Activated CD8-positive, alpha-beta memory T cell treated with anti-CD3 and anti-CD28 coated beads for 1 hour (primary cell): ENCODE data around the gene TBXA2R.
"Not testable (repeated sequence)": the region's sequence is repeated elsewhere in the genome, so short reads cannot be mapped to it uniquely, and the experiment has no call there.

Experiments used
- DNase-seq, 2 donors: peaks; one replicate each; pipeline ENCODE4 v3.0.0-alpha.2; 2020; ENCODE audit warnings: low read depth in 1 of 2; ENCODE audit errors: extremely low read depth in 1 of 2

Gene TBXA2R

DNA sequence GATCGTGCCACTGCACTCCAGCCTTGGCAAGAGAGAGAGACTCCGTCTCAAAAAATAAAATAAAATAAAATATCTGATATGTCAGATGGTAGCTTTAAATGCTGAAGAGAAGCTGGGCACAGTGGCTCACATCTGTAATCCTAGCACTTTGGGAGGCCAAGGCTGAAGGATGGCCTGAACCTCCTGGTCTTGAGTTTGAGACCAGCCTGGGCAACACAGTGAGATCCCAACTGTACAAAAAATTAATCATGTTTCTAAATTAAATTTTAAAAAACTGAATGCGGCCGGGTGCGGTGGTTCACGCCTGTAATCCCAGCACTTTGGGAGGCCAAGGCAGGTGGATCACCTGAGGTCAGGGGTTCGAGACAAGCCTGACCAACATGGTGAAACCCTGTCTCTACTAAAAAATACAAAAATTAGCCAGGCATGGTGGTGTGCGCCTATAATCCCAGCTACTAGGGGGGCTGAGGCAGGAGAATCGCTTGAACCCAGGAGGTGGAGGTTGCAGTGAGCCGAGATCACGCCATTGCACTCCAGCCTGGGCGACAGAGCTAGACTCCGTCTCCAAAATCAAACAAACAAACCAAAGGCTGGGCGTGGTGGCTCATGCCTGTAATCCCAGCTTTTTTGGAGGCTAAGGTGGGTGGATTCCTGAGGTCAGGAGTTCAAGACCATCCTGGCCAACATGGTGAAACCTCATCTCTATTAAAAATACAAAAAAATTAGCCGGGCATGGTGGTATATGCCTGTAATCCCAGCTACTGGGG lies 22.5 kb downstream of the TBXA2R start:
- DNase-seq, result not testable (repeated sequence)

DNA sequence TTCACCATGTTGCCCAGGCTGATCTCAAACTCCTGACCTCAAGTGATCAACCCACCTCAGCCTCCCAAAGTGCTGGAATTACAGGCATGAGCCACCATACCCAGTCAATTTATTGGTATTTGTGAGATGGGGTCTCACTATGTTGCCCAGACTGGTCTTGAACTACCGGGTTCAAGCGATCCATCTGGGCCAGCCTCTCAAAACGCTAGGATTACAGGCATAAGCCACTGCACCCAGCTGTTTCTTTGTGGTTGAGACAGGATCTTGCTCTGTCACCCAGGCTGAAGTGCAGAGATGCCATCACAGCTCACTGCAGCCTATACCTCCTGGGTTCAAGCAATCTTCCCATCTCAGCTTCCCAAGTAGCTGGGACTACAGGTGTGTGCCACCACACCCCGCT lies 24.9 kb downstream of the TBXA2R start:
- DNase-seq, result not testable (repeated sequence)

DNA sequence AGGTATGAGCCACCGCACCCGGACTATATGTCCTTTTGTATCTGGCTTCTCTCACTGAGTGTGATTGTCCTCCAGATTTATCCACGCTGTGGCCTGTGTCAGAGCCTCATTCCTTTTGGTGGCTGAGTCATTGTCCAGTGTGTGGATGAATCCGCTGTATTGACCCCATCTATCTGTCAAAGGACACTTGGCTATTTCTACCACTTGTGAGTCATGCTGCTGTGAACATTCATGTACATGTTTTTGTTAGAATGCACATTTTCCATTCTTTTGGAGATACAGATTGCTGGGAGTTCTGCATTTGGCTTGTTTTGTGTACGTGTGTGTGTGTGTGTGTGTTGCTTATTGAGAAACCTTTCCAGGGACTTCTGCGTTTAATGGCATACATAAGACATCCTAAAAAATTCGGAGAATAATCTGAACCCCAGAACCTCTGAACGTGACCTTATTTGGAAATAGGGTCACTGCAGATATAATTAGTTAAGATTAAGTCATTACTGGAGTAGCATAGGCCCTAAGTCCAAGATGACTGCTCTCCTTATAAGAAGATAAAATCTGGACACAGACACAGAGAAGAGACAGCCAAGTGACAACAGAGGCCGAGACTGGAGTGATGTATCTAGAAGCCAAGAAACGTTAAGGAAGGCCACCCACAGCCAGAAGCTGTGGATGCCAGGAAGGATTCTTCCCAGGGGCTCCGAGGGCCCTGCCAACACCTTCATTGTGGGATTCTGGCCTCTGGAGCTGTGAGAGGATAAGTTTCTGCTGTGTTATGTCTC lies 26.3 kb downstream of the TBXA2R start:
- DNase-seq, result no peak

DNA sequence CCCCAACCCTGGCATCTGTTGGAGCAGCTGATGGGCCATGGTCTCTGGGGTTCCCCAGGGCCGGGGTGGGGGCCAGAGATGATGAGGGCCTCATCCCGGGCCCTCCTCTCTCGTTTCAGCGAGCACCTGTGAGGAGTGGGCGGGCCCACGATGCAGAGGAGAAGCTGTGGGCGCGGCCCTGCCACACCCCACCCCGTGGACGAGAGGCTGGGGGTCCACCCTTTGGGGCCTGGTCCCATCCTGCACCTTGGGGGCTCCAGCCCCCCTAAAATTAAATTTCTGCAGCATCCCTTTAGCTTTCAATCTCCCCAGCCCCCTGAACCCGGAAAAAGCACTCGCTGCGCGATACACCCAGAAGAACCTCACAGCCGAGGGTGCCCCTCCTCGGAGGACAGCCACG lies 28.3 kb downstream of the TBXA2R start:
- no peak for DNase-seq

DNA sequence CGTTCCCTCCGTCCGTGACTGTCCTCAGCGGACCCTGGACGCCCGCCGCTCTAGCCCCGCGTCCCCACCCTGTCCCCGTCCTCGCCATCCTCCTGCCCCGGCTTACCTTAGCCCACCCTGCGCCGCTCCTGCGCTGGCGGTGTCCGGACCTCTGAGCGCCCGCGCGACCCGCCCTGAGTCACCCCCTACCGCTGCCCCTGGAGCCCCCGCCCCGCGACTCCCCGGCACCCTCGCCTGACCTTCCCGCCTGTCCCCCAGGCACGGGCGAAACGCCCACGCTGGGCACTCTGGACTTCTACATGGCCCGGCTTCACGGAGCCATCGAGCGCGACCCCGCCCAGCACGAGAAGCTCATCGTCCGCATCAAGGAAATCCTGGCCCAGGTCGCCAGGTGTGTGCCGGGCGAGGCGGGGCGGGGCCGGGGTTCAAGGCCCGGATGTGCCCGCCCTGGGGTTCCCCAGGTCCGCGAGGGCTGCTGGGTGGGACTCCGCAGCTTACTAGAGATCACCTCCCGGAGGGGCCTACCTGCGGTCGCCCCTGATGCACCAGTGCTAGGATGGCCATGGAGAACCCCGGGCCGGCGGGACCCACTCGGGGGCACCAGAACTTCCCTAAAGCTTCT lies 28.8 kb downstream of the TBXA2R start:
- DNase-seq, result no peak

- DNase-seq, result no peak
Observed at GRCh38 chr19:3576696-3577443, 29.8 kb downstream of the TBXA2R start.

DNA sequence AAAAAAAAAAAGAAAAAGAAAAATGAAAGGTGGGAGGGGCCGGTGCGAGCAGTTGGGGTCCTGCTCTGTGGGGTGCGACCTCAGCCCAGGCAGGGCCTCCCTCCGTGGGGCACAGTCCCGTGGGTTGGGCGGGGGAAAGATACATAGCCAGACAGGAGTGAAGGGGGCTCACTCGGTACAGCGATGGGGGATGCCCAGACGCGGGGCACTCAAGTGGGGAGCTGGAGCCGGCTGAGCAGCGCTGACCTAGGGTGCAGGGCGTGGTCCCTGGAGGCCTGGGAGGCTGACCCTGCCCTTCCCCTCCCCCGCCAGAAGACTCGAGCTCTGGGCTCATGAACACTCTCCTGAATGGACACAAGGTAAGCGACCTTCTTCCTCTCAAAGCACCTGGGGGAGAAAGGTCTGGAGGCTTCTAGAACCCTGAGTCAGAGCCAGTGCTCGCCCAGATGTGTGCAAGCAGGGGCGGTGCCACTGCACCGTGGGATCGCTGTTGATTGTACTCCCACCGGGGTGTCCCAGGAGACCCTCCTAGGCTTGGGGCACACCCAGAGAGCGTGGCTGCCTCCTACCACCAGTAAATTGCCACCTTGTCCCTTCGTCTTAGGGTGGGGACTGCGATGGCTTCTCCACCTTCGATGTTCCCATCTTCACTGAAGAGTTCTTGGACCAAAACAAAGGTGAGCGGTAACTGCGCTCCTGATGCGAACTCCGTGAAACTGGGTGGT lies 30.6 kb downstream of the TBXA2R start:
- DNase-seq, result no peak

- DNase-seq, result no peak
Observed at GRCh38 chr19:3575260-3575741, 31.4 kb downstream of the TBXA2R start.

GRCh38 chr19:3573858-3574637 lies 32.6 kb downstream of the TBXA2R start:
- peak; percentile 48 to 59 for DNase-seq

GRCh38 chr19:3573162-3573857 lies 33.4 kb downstream of the TBXA2R start:
- DNase-seq, result no peak

DNA sequence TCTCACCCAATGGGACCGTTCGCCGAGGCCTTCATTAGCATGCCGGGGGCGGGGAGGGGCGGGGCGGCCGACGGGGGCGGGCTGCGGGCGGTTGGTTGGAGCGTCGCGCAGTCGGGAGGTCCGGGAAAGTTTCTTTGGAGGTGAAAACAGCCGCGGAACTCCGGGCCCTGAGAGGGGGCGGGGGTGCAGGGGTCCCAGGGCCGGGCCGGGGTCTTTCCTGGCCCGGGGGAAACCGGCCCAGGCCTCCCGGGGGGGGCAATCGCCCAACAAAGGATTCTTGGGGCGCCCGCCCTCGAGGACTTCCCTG lies 33.9 kb downstream of the TBXA2R start, which contains the start of gene HMG20B:
HMG20B (plus strand) TSS at position 90 of the 307 bp plus-strand sequence. CDS start 366 bp downstream, outside the sequence.
- no peak for DNase-seq

DNA sequence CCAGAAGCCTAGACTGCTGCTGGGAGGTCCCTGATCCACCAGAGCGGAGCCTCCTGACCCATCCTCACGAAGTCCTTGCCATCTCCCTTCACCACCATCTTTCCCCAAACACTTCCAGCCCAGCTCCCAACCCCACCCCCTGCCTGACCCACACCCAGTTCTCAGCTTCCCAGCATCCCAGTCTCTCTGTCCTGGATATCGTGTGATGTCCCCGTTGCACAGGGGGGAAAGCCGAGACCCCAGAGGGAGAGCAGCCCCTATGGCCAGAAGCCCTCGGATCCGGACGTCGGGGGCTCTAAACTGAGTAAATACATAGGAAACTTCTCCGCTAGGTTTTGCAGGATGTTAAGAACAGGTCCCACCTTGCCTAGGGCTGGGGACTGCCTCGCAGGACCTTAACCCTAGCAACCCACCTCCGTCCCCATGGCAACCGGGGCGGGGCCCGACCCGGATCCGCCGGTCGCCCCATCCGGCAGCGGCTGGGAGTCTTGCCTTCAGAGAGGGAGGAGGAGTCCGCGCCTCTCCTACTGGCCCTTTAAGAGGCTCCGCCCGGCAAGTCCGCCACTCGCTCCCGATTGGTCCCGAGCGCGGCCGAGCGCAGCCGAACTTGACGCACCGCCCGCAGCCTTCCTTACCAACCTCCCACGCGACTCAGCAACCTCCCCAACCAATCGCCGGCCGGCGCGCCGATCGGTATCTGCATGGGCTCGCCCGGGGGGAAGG lies 34.4 kb downstream of the TBXA2R start:
- DNase-seq, result peak; percentile 96 to 98

- no peak for DNase-seq
Observed at GRCh38 chr19:3570606-3571011, 36.1 kb downstream of the TBXA2R start.

DNA sequence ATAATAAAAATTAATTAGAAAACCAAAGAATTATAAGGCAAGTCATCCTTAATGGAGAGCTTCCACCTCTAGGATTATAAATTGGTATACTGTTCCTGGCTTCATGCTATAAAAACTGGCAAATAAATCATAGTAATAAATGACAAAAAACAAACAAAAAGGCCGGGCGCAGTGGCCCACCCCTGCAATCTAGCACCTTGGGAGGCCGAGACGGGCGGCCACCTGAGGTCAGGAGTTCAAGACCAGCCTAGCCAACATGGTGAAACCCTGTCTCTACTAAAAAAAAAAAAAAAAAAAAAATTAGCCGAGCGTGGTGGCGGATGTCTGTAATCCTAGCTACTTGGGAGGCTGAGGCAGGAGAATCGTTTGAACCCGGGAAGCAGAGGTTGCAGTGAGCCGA lies 36.6 kb downstream of the TBXA2R start:
- DNase-seq, result not testable (repeated sequence)

GRCh38 chr19:3565139-3565538 lies 41.5 kb downstream of the TBXA2R start:
- DNase-seq, result no peak

- no peak for DNase-seq
Observed at GRCh38 chr19:3563709-3564524, 42.8 kb downstream of the TBXA2R start.

- DNase-seq, result peak; percentile 84 to 95
Observed at GRCh38 chr19:3557461-3558248, 49.0 kb downstream of the TBXA2R start, which contains the start of gene MFSD12. Gene MFSD12, minus strand, starts transcription at chr19:3557586. Its CDS starts 183 bp downstream, at chr19:3557403.
